Upper lobe of left lung (tissue), 4 donors: ENCODE data around the gene MAP1B.

Source experiments
- EP300 ChIP-seq, 4 donors: sonication (generic); formaldehyde crosslinking; IDR thresholded peaks; one replicate each; pipeline ENCODE4 v1.5.1; 2017; ENCODE audit warnings: antibody characterized with exemption in 4 of 4, control low read depth in 2 of 4
- POLR2A ChIP-seq, 4 donors: fragments of 450-650 bp; IDR thresholded peaks; one replicate each; pipeline ENCODE4 v1.5.1; 2016 to 2017; ENCODE audit warnings: antibody characterized with exemption in 4 of 4, mild to moderate bottlenecking in 2 of 4
- POLR2AphosphoS5 ChIP-seq, 2 donors: sonication (generic); formaldehyde crosslinking; IDR thresholded peaks; one replicate each; pipeline ENCODE4 v1.5.1; 2017; ENCODE audit warnings: antibody characterized with exemption in 2 of 2
- TF ChIP-seq, protein P1 (sequence below), 6 experiments: fragments of 450-650 bp in 4 of 6; fragments of 200-600 bp in 2 of 6; sonication (generic) in 2 of 6; IDR thresholded peaks; one replicate each; pipeline ENCODE4 v1.5.1; 2016 to 2019; ENCODE audit warnings: antibody characterized with exemption in 6 of 6

DNA sequence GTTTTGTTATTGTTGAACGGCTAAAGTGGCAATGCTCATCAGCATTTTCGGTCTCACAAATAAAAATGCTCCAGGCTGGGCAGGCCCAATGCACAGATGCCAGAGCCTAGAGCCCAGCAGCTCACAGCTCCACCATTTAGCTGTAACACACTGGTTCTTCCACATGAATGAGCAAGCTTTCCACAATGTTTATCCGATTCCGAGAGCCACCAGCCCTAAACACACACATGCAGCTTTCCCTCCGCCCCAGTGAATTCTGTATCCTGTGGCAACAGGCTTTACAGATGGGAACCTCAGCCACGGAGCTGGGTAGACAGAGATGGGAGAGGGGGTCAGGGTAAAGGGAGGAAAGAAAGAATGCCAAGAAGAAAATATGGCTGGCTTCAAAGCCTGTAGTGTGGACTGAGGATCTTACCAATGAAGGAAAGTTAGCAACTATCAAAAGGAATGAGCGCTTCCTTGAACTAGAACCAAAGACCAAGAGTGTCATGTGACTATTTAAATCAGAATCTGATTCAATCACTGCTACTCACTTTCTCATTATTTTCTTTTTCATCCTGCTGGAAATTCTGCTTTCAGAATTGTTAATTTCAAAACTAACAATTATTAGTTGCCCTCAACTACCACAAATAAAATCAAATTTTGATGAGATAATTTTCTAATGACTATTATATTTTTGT lies 135.7 kb downstream of the MAP1B start:
- TF ChIP-seq POLR2A (IDR thresholded peaks at IDR 0.05) (no peak), EP300 (IDR thresholded peaks at IDR 0.05) (no peak), POLR2AphosphoS5 (IDR thresholded peaks at IDR 0.05) (no peak)
- TF ChIP-seq, protein P1, sequence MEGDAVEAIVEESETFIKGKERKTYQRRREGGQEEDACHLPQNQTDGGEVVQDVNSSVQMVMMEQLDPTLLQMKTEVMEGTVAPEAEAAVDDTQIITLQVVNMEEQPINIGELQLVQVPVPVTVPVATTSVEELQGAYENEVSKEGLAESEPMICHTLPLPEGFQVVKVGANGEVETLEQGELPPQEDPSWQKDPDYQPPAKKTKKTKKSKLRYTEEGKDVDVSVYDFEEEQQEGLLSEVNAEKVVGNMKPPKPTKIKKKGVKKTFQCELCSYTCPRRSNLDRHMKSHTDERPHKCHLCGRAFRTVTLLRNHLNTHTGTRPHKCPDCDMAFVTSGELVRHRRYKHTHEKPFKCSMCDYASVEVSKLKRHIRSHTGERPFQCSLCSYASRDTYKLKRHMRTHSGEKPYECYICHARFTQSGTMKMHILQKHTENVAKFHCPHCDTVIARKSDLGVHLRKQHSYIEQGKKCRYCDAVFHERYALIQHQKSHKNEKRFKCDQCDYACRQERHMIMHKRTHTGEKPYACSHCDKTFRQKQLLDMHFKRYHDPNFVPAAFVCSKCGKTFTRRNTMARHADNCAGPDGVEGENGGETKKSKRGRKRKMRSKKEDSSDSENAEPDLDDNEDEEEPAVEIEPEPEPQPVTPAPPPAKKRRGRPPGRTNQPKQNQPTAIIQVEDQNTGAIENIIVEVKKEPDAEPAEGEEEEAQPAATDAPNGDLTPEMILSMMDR (IDR thresholded peaks at IDR 0.05), result no peak
